Gastrocnemius medialis (tissue), 4 donors: Measurements from ENCODE around the gene COL9A3. TPM values are rescaled to one million over a fixed set of nuclear protein-coding genes. Genes with fewer than 3 reads are reported as not detected.

Experiments
- ATAC-seq, 2 donors: fragments of 150-250 bp; one replicate each; pipeline ENCODE4 v1.9.1; 2016
- DNase-seq, 2 donors: peaks; one replicate each; pipeline ENCODE4 v3.0.0-alpha.2; 2019
- H3K27ac ChIP-seq, 4 donors: fragments of 200-600 bp; sonication (generic); 1 replicate in 1 of 4; 2 replicates in 3 of 4; pipeline ENCODE4 v1.5.1; 2016 to 2018; ENCODE audit warnings: mild to moderate bottlenecking in 2 of 4, moderate library complexity in 1 of 4
- H3K27me3 ChIP-seq, 3 donors: fragments of 200-600 bp; sonication (generic) in 2 of 3; 1 replicate in 1 of 3; 2 replicates in 2 of 3; pipeline versions ENCODE4 v1.5.1 to v1.6.0; 2016 to 2019; ENCODE audit warnings: mild to moderate bottlenecking in 1 of 3, moderate library complexity in 1 of 3
- H3K36me3 ChIP-seq, 2 donors: fragments of 200-600 bp; sonication (generic) in 1 of 2; one replicate each; pipeline ENCODE4 v1.5.1; 2017 to 2018
- H3K4me1 ChIP-seq, 2 donors: fragments of 200-600 bp; sonication (generic) in 1 of 2; one replicate each; pipeline ENCODE4 v1.5.1; 2016 to 2017; ENCODE audit warnings: mild to moderate bottlenecking in 2 of 2
- H3K4me3 ChIP-seq, 4 donors: fragments of 200-600 bp; sonication (generic) in 3 of 4; 1 replicate in 1 of 4; 2 replicates in 3 of 4; pipeline ENCODE4 v1.5.1; 2016 to 2019; ENCODE audit warnings: mild to moderate bottlenecking in 2 of 4
- H3K9me3 ChIP-seq, 3 donors: fragments of 200-600 bp; sonication (generic) in 2 of 3; 1 replicate in 1 of 3; 2 replicates in 2 of 3; pipeline ENCODE4 v1.5.1; 2016 to 2019
- POLR2A ChIP-seq, 2 donors: fragments of 450-650 bp; IDR thresholded peaks; one replicate each; pipeline ENCODE4 v1.6.1; 2017; ENCODE audit warnings: antibody characterized with exemption in 2 of 2, mild to moderate bottlenecking in 2 of 2, moderate library complexity in 2 of 2
- in situ Hi-C, 4 donors: fragments of 200-750 bp; cut with MboI; loops; one replicate each; pipeline versions ENCODE4 v1.15.0 to v1.8.0; 2017; ENCODE audit warnings: low sequenced_read_pairs in 4 of 4
- intact Hi-C: fragments of 100-400 bp; cut with DNase I; formaldehyde crosslinking; loops from one replicate; pipeline ENCODE4 v1.15.1; 2023; ENCODE audit warnings: low total_unique reads
- total RNA-seq, 4 donors: library from RNA; depleted of rRNA; stranded (reverse); fragments of >200 nt; gene quantifications; one replicate each; pipeline versions ENCODE4 v1.1.0 to v1.2.3, GENCODE V29; 2016
- TF ChIP-seq, protein P1 (sequence below), 5 experiments: fragments of 450-650 bp in 3 of 5; fragments of 200-600 bp in 2 of 5; sonication (generic) in 2 of 5; IDR thresholded peaks in 4 of 5; conservative IDR thresholded peaks in 1 of 5; 1 replicate in 4 of 5; 2 replicates in 1 of 5; pipeline ENCODE4 v1.5.1; 2016 to 2019; ENCODE audit warnings: antibody characterized with exemption in 5 of 5, mild to moderate bottlenecking in 3 of 5, moderate library complexity in 3 of 5

The COL9A3 gene
- total RNA-seq, 4 donors from 2014 or later = 0.41 to 4.1 (median 1.6) TPM

DNA sequence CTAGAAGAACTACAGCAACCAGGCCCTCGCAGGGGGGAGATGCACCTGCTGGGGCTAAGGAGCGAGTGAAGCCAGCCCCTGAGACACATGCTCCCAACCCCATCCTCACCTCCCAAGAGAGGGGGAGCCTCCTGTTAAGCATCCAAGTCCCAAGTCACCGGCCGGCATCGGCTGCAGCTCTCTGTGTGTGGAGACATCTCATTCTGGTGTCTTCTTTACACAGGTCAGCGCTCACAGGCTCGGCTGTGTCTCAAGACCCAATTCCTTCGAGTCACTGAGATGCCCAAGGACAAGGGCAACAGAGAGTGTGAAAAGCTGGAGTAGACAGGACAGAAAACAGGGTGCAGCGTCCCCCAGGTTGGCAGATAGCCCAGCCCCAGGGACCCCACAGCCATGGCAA, 41.6 kb upstream of the COL9A3 start:
- Histone ChIP-seq H3K27me3 (peaks cover 24 to 32% (median 31%) of the 10 kb centered on the region in 3 donors), H3K4me3 (no peak overlapping the region), H3K27ac (no peak overlapping the region), H3K9me3 (no peaks in the 10 kb centered on the region), H3K36me3 (no peaks in the 10 kb centered on the region), H3K4me1 (peaks cover 0 to 4% of the 10 kb centered on the region in 2 donors)
- no peak for TF ChIP-seq POLR2A (IDR thresholded peaks at IDR 0.05)
- TF ChIP-seq, protein P1, sequence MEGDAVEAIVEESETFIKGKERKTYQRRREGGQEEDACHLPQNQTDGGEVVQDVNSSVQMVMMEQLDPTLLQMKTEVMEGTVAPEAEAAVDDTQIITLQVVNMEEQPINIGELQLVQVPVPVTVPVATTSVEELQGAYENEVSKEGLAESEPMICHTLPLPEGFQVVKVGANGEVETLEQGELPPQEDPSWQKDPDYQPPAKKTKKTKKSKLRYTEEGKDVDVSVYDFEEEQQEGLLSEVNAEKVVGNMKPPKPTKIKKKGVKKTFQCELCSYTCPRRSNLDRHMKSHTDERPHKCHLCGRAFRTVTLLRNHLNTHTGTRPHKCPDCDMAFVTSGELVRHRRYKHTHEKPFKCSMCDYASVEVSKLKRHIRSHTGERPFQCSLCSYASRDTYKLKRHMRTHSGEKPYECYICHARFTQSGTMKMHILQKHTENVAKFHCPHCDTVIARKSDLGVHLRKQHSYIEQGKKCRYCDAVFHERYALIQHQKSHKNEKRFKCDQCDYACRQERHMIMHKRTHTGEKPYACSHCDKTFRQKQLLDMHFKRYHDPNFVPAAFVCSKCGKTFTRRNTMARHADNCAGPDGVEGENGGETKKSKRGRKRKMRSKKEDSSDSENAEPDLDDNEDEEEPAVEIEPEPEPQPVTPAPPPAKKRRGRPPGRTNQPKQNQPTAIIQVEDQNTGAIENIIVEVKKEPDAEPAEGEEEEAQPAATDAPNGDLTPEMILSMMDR (IDR thresholded peaks at IDR 0.05 in 4 of 5, conservative IDR thresholded peaks at IDR 0.05 in 1 of 5) = no peak
- ATAC-seq (no peak), DNase-seq (no peak)
- in situ Hi-C loops = loop anchor here in 1 of 4 donors (25.0 kb wide), 1 partner anchor 113 kb away; no protein-coding TSS in a partner anchor
- intact Hi-C loops = no loop called here

DNA sequence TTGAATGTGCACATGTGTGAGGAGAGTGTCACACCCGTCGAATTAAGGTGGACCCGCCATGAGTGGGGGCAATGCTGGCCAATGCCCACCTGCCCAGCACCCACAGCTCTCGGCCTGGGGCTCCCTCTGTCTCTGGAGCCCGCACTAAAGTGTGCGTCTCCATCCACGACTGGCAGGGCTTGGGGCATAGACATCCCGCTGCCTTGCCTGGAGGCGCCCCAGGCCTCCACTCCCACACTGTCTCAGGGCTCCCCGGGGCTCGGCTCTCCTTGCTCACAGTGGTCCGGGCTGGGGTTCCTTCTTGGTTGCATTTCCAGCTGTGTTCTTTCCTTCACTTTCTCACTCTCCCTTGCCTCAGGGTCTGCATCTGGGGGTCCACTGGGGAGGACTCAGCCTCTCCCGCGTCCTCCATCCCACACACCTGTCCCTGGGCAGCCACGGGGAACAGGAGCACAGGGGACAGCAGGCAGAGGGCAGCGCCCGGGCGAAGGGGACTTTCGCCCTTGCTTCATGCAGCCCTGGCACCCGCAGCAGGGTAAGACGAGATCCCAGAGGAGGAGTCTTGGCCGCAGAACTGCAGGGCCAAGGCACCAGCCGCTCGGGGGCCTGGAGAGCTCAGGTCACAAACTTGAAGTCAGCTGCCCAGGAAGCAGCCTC, 40.7 kb upstream of the COL9A3 start:
- Histone ChIP-seq H3K27me3 (peaks cover 21 to 27% (median 25%) of the 10 kb centered on the region in 3 donors), H3K27ac (no peak overlapping the region), H3K9me3 (no peaks in the 10 kb centered on the region), H3K4me1 (peaks cover 0 to 4% of the 10 kb centered on the region in 2 donors), H3K4me3 (no peak overlapping the region), H3K36me3 (no peaks in the 10 kb centered on the region)
- DNase-seq = peak in 1 of 2 donors; percentile 24
- intact Hi-C loops = no loop called here
- ATAC-seq = peak in 1 of 2 donors; percentile 25
- TF ChIP-seq, protein P1 (IDR thresholded peaks at IDR 0.05 in 4 of 5, conservative IDR thresholded peaks at IDR 0.05 in 1 of 5) = no peak
- TF ChIP-seq POLR2A (IDR thresholded peaks at IDR 0.05) = no peak
- in situ Hi-C loops = loop anchor here in 1 of 4 donors (25.0 kb wide), 1 partner anchor 114 kb away; no protein-coding TSS in a partner anchor

DNA sequence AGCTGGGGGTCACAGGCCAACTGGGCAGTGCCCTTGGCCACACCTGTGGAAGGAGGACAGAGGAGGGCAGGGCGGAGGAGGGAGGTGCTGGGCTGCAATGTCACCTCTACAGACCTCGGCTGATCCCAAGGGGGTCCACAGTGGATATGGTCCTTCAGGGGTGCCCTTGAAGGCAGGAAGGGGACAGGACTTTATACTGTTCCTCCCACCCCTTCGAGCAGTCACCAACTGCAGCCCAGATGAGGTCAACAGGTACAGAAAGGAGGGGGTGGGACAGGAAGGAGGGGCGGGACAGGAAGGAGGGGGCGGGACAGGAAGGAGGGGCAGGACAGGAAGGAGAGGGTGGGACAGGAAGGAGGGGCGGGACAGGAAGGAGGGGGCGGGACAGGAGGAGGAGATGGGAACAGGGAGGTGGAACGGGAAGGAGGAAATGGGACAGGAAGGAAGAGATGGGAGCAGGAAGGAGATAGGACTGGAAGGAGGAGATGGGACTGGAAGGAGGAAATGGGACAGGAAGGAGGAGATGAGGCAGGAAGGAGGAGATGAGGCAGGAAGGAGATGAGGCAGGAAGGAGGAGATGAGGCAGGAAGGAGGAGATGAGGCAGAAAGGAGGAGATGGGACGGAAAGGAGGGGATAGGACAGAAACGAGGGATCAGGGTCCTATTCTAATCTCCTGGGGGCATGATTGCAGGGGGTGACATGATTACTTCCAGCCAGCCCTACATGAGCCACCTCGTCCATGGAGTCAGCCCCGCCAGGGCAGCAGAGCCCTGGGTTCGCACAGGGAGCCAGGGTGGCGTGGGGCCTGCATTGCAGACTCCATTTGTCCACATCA, 39.9 kb upstream of the COL9A3 start:
- intact Hi-C loops (no loop called here), in situ Hi-C loops (loop anchor here in 1 of 4 donors (25.0 kb wide), 1 partner anchor 115 kb away; no protein-coding TSS in a partner anchor)
- Histone ChIP-seq H3K4me3 (no peak overlapping the region), H3K27ac (no peak overlapping the region), H3K9me3 (no peaks in the 10 kb centered on the region), H3K4me1 (peaks cover 0 to 4% of the 10 kb centered on the region in 2 donors), H3K36me3 (no peaks in the 10 kb centered on the region), H3K27me3 (peaks cover 14 to 20% (median 17%) of the 10 kb centered on the region in 3 donors)
- TF ChIP-seq POLR2A (IDR thresholded peaks at IDR 0.05) = no peak
- TF ChIP-seq, protein P1 (IDR thresholded peaks at IDR 0.05 in 4 of 5, conservative IDR thresholded peaks at IDR 0.05 in 1 of 5) = no peak
- DNase-seq (peak in 1 of 2 donors; percentile 30), ATAC-seq (peak in 1 of 2 donors; percentile 52)

DNA sequence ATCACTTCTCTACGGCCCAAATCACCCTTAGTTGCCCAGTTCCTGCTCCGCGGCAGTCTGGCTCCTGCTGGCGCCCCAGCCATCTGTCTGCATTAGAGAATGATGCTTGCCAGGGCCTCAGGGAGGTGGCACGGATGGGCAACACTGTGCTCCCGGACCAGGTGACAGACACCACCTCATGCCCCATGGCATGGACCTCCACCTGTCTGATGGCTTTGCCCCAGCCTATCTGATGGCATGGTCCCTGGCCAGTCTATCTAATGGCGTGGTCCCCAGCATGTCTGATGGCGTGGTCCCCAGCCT, 39.4 kb upstream of the COL9A3 start:
- Histone ChIP-seq H3K27me3 (peaks cover 8 to 14% (median 12%) of the 10 kb centered on the region in 3 donors), H3K9me3 (no peaks in the 10 kb centered on the region), H3K4me1 (peaks cover 0 to 4% of the 10 kb centered on the region in 2 donors), H3K27ac (no peak overlapping the region), H3K4me3 (no peak overlapping the region), H3K36me3 (no peaks in the 10 kb centered on the region)
- no peak for DNase-seq
- intact Hi-C loops = no loop called here
- in situ Hi-C loops = loop anchor here in 1 of 4 donors (25.0 kb wide), 1 partner anchor 115 kb away; no protein-coding TSS in a partner anchor
- no peak for TF ChIP-seq POLR2A (IDR thresholded peaks at IDR 0.05)
- TF ChIP-seq, protein P1 (IDR thresholded peaks at IDR 0.05 in 4 of 5, conservative IDR thresholded peaks at IDR 0.05 in 1 of 5) = no peak
- ATAC-seq = no peak
